Adrenal gland (tissue), 12 donors: ENCODE results near the gene KRTAP25-1. TPM values are rescaled to one million over a fixed set of nuclear protein-coding genes. Genes with fewer than 3 reads are reported as not detected.

Experiments used
- DNase-seq, 7 donors: peaks; one replicate each; pipeline ENCODE4 v3.0.0-alpha.2; 2019 to 2020
- H3K27ac ChIP-seq, 5 donors: fragments of 200-600 bp; sonication (generic) in 4 of 5; 1 replicate in 3 of 5; 2 replicates in 2 of 5; pipeline versions ENCODE4 v1.5.1 to v1.8.0; 2016 to 2020; ENCODE audit warnings: mild to moderate bottlenecking in 1 of 5
- H3K27me3 ChIP-seq: fragments of 200-600 bp; 2 replicates; pipeline ENCODE4 v1.8.0; 2021
- H3K36me3 ChIP-seq, 2 donors: fragments of 200-600 bp; replicated peaks in 1 of 2; 1 replicate in 1 of 2; 2 replicates in 1 of 2; pipeline versions ENCODE4 v1.5.1 to v1.8.0; 2018 to 2022
- H3K4me1 ChIP-seq, 2 donors: fragments of 200-600 bp; replicated peaks in 1 of 2; 1 replicate in 1 of 2; 2 replicates in 1 of 2; pipeline versions ENCODE4 v1.5.1 to v1.8.0; 2018 to 2021
- H3K4me3 ChIP-seq, 4 donors: fragments of 200-600 bp; sonication (generic) in 3 of 4; one replicate each; pipeline ENCODE4 v1.5.1; 2016 to 2018
- H3K9me3 ChIP-seq, 3 donors: fragments of 200-600 bp; sonication (generic) in 1 of 3; replicated peaks in 1 of 3; 1 replicate in 2 of 3; 2 replicates in 1 of 3; pipeline versions ENCODE4 v1.5.1 to v1.8.0; 2016 to 2021
- POLR2A ChIP-seq, 2 donors: fragments of 450-650 bp; IDR thresholded peaks; one replicate each; pipeline ENCODE4 v1.6.1; 2017; ENCODE audit warnings: antibody characterized with exemption in 2 of 2, mild to moderate bottlenecking in 2 of 2, moderate library complexity in 1 of 2
- WGBS, 4 donors: extraction: QIAGEN DNeasy Blood & Tissue Kit in 2 of 4; methylation state at CpG; one replicate each; pipeline versions ENCODE4 v1.1.5 to v1.1.7; 2013 to 2017; 5-methylcytosine and 5-hydroxymethylcytosine counted together
- intact Hi-C, 2 donors: fragments of 100-400 bp; cut with DNase I; formaldehyde crosslinking; loops; one replicate each; pipeline versions ENCODE4 v1.14.1 to v1.15.0; 2022 to 2023
- polyA plus RNA-seq, 3 donors: library from polyadenylated mRNA; stranded (reverse); fragments of 200-250 nt in 2 of 3; fragments of 350-450 nt in 1 of 3; fragmentation: Illumina TruSeq in 1 of 3; extraction: RNeasy Lipid Tissue Mini Kit (QIAGEN cat#74804) in 1 of 3; gene quantifications; one replicate each; pipeline ENCODE4 v1.2.3, GENCODE V29; 2013 to 2014
- total RNA-seq, 9 donors: library from RNA; depleted of rRNA in 4 of 9; stranded (reverse); fragments of >200 nt in 4 of 9; fragments of 120-200 nt in 1 of 9; fragmentation: NEBNext Ultra II Directional in 1 of 9; extraction: Animal tissue kit (Norgen Biotek cat#: 25700) in 1 of 9; gene quantifications; one replicate each; pipeline versions ENCODE4 v1.1.0 to v1.2.4, GENCODE V29; 2013 to 2023
- TF ChIP-seq, protein P1 (sequence below), 6 experiments: fragments of 450-650 bp in 4 of 6; fragments of 200-600 bp in 2 of 6; sonication (generic) in 1 of 6; IDR thresholded peaks; 1 replicate in 5 of 6; 2 replicates in 1 of 6; pipeline versions ENCODE4 v1.5.1 to v1.8.0; 2016 to 2021; ENCODE audit warnings: antibody characterized with exemption in 6 of 6, mild to moderate bottlenecking in 2 of 6, moderate library complexity in 1 of 6
- donor health status: healthy with polysubstance abuse.
- donor health status: Bipolar disorder and iron deficiency.
- donor health status: DM: yes; HTN: yes; CAD: no.
- donor health status: DM: no; HTN: no; CAD: no.
- donor health status: DM: no; HTN: no; CAD: no.
- donor health status: DM: yes; HTN: yes; CAD: no.

Gene KRTAP25-1
- total and polyA plus RNA-seq, 12 donors: not detected

DNA sequence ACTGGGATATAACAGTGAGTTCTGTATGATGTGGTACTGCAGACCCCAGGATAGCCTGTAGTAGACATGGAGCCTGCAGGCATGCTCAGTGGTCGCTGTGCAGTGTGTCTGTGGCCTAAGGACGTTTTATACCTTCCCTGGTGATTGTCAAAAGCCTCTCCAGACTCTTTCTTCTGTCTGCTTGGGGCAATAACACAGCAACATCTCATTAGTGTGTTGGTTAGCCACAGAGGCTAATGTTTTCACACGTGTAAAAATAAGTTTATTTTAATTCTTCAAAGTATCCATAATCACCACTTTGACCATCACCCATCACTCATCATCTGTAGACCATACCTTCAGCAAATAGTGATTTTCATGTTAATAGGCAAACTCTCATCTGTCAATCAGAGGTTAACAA, 6.5 kb downstream of the KRTAP25-1 start, which contains the start of gene KRTAP24-1:
TSS of gene KRTAP24-1 (minus strand) at position 101 of the 400 bp plus-strand sequence. CDS start at position 83, 18 bp downstream.
- Histone ChIP-seq H3K4me1 (no peaks in the 10 kb centered on the region), H3K27me3 (no peaks in the 10 kb centered on the region), H3K4me3 (no peak within 1 kb of the TSS), H3K27ac (no peak within 1 kb of the TSS), H3K9me3 (no peaks in the 10 kb centered on the region), H3K36me3 (no peaks in the 10 kb centered on the region)
- intact Hi-C loops: no loop called here
- no peak for DNase-seq
- TF ChIP-seq, protein P1, sequence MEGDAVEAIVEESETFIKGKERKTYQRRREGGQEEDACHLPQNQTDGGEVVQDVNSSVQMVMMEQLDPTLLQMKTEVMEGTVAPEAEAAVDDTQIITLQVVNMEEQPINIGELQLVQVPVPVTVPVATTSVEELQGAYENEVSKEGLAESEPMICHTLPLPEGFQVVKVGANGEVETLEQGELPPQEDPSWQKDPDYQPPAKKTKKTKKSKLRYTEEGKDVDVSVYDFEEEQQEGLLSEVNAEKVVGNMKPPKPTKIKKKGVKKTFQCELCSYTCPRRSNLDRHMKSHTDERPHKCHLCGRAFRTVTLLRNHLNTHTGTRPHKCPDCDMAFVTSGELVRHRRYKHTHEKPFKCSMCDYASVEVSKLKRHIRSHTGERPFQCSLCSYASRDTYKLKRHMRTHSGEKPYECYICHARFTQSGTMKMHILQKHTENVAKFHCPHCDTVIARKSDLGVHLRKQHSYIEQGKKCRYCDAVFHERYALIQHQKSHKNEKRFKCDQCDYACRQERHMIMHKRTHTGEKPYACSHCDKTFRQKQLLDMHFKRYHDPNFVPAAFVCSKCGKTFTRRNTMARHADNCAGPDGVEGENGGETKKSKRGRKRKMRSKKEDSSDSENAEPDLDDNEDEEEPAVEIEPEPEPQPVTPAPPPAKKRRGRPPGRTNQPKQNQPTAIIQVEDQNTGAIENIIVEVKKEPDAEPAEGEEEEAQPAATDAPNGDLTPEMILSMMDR (IDR thresholded peaks at IDR 0.05): no peak
- TF ChIP-seq POLR2A (IDR thresholded peaks at IDR 0.05): no peak
- 40 to 64% (median 49%) methylated on average over 3 of the region's 3 CpGs for WGBS, 4 donors

DNA sequence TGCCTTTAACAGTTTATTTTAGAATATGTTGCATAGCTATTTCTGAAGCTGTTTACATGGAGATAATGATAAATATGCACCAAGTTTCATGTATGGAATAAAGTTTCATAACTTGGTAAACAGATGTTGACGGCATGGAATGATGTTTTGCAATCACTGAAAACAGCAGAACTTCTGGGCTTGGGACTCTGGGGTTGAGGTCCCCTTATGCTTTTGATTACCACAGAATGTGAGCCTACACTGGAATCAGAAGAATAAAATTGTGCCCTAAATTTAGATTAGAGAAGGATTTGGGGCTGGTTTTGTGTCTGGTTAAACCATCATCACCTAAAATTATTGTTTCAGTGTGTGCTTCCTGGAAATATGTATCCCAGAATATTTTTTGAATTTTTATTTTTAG, 17.7 kb downstream of the KRTAP25-1 start:
- Histone ChIP-seq H3K27ac (no peak overlapping the region), H3K4me1 (no peaks in the 10 kb centered on the region), H3K4me3 (no peak overlapping the region), H3K36me3 (no peaks in the 10 kb centered on the region), H3K9me3 (no peaks in the 10 kb centered on the region), H3K27me3 (no peaks in the 10 kb centered on the region)
- no peak for TF ChIP-seq POLR2A (IDR thresholded peaks at IDR 0.05)
- TF ChIP-seq, protein P1 (IDR thresholded peaks at IDR 0.05): no peak
- DNase-seq: no peak
- WGBS, 4 donors: 77 to 83% (median 79%) methylated on average over 1 of the region's 1 CpG
- intact Hi-C loops: no loop called here

DNA sequence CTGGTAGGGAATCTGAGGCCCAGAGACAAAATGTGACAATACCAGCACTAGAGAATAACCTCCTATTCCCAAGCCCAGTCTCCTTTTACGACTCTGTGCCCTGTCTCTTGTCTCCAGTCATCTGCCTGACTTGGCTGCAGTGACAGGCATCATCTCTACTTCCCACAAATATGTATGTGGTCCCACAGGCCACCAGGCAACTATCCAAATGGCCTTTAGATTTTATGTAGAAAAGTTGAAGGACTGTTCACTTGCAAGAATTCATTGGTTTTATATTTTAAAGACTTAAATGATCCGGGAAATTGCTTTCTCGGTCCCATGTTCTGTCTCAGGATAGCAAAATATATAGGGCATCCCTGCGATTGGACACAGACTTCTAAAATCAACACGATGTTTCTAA, 18.2 kb downstream of the KRTAP25-1 start:
- intact Hi-C loops: no loop called here
- no peak overlapping the region for H3K27ac ChIP-seq
- H3K27me3 ChIP-seq: no peaks in the 10 kb centered on the region
- no peaks in the 10 kb centered on the region for H3K9me3 ChIP-seq
- no peaks in the 10 kb centered on the region for H3K36me3 ChIP-seq
- H3K4me1 ChIP-seq: no peaks in the 10 kb centered on the region
- WGBS, 4 donors: 62 to 76% (median 73%) methylated on average over 5 of the region's 5 CpGs
- no peak for DNase-seq
- TF ChIP-seq, protein P1 (IDR thresholded peaks at IDR 0.05): no peak
- TF ChIP-seq POLR2A (IDR thresholded peaks at IDR 0.05): no peak
- H3K4me3 ChIP-seq: no peak overlapping the region

DNA sequence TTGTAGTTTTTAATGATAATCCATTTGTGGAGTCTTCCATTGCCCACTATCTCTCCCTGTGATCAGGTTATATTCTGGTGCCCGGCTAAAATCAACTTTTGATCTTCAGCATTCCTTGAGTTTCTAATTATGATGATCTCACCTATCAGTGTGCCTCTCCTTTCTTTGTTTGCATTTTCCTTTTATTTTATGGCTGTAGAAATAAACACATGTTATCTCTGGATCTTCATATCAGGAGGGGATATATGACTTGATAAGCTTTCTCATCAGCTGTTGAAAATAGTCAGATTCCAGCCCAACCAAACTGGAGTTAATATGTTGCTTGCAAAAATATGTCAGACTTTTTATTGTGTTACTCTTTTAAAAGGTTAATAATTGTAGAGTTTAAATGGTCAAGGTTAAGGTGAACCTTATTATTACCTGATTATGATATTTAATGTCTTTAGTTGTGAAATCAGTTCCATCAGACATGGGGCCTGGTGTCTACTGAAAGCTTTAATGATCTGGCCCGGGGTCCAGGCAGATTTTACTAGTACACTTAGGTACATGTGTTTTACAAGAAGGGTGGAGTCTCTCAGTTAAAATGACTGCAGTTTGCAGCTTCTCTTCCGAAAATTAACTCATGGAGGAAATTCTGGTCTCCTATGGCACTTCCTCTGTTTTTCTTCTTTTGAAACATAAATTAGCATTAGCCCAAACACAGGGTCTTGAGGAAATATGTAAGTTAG, 19.3 kb downstream of the KRTAP25-1 start:
- intact Hi-C loops: no loop called here
- Histone ChIP-seq H3K4me1 (no peaks in the 10 kb centered on the region), H3K9me3 (no peaks in the 10 kb centered on the region), H3K27ac (no peak overlapping the region), H3K36me3 (no peaks in the 10 kb centered on the region), H3K27me3 (no peaks in the 10 kb centered on the region), H3K4me3 (no peak overlapping the region)
- TF ChIP-seq POLR2A (IDR thresholded peaks at IDR 0.05): no peak
- TF ChIP-seq, protein P1 (IDR thresholded peaks at IDR 0.05): no peak
- WGBS, 4 donors: 67 to 73% (median 70%) methylated on average over 3 of the region's 3 CpGs
- no peak for DNase-seq
